ELR (cell line): ENCODE results near the gene DUSP8.
"Not testable (repeated sequence)": the region's sequence is repeated elsewhere in the genome, so short reads cannot be mapped to it uniquely, and the experiment has no call there.

Experiments
- DNase-seq: peaks from one replicate; pipeline ENCODE4 v3.0.0-alpha.2; 2015; ENCODE audit warnings: low read depth

DUSP8 gene

GRCh38 chr11:1586699-1587098 is 14.6 kb upstream of the DUSP8 start:
- no peak for DNase-seq

DNA sequence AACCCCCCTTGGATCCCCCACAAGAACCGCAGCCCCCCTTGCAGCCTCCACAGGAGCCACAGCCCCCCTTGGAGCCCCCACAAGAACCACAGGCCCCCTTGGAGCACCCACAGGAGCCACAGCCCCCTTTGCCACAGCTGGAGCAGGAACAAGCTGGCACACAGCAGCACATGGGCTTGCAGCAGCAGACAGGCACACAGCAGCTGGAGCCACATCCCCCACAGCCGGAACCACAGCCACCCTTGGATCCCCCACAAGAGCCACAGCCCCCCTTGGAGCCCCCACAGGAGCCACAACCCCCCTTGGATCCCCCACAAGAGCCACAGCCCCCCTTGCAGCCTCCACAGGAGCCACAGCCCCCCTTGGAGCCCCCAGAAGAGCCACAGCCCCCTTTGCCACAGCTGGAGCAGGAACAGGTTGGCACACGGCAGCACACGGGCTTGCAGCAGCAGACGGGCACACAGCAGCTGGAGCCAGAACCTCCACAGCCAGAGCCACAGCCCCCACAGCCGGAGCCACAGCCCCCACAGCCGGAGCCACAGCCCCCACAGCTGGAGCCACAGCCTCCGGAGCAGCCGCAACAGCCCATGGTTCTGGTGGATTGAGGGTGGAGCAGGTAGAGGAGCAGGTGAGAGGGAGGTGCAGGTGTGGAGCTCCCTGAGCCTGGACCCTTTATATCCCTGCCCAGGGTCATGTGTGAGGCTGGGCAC is 12.7 kb upstream of the DUSP8 start, which contains the start of gene KRTAP5-1:
KRTAP5-1 (minus strand) TSS at position 623 of the 710 bp plus-strand sequence; CDS start at position 589, 34 bp downstream.
- DNase-seq: not testable (repeated sequence)

DNA sequence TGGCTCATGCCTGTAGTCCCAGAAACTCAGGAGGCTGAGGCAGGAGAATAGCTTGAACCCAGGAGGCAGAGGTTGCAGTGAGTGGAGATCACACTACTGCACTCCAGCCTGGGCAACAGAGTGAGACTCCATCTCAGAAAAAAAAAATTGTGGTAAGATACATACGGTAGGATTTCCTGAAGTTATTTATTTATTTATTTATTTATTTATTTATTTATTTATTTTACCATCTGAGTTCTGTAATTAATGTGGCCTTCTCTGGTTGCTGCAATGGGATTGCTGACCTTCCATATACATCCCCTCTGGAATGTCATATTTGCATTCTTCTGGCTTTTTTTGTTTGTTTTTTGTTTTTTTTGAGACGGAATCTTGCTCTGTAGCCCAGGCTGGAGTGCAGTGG is 10.8 kb upstream of the DUSP8 start:
- not testable (repeated sequence) for DNase-seq

GRCh38 chr11:1581976-1582375 is 9.9 kb upstream of the DUSP8 start:
- DNase-seq: no peak

DNA sequence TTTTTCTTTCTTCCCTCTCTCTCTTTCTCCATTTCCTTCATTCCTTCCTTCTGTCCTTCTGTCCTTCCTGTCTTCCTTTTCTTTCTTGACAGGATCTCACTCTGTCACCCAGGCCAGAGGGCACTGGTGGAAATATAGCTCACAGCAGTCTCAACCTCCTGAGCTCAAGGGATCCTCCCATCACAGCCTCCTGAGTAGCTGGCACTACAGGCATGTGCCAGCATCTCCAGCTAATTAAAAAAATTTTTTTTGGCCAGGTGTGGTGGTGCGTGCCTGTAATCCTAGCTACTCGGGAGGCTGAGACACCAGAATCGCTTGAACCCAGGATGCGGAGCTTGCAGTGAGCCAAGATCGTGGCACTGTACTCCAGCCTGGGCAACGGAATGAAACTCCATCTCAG is 4.8 kb upstream of the DUSP8 start:
- no peak for DNase-seq

DNA sequence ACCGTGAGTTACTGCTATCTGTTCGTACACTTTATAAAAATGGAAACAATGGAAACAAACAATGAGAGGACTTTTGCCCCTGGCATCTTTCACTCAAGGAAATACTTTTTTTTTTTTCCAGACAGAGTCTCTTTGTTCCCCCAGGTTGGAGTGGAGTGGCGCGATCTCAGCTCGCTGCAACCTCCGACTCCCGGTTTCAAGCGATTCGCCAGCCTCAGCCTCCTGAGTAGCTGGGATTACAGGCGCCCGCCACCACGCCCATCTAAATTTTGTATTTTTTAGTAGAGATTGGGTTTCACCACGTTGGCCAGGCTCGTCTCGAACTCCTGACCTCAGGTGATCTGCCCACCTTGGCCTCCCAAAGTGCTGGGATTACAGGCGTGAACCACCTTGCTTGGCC is 3.7 kb upstream of the DUSP8 start:
- not testable (repeated sequence) for DNase-seq

DNA sequence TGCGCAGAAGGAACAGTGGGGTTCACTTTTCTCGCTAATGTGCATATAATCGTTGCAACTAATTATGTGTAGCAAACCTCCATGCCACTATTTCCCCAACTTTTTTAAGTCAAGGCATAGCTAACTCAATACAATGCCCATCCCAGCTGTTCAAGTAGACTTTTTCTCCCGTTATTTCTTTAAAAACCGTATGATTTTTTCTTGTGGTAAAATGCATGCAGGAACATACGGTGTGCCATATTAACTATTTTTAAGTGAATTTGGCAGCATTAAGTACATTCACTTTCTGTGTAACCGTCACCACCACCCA is 2.8 kb upstream of the DUSP8 start:
- DNase-seq: no peak

DNA sequence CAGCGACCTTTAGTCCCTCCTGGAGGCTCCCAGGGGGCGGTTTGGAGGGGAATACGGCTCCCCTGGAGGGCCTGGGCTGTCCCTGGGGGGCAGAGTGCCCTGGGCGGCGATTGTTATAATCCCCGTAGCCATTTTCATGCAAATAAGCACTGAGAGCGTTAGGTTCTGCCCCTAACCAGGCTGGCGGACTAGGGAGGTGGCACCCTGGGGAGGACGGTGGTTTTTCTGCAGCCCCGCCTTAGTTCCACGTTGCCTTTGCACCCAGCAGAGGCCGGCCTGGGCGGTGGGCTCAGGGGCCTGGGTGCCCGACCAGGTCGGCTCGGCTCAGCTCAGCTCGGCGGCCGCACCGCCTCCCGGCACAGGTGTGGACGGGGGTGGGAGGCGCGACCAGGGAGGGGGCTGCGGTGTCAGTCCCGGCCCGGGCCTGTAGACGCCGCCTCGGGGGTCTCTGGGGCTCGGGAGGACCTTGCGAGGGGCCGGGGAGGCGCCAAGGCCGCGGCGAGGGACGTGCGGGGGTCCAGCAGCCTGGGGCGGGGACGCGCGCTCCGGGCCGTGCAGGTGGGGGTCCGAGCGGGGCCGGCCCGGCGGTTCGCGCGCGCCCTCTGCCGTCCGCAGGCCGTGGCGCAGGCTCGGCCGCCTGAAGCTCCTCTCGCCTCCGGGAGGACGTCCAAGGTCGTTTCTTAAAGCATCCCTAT is 2.3 kb upstream of the DUSP8 start:
- DNase-seq: peak; percentile 51

DNA sequence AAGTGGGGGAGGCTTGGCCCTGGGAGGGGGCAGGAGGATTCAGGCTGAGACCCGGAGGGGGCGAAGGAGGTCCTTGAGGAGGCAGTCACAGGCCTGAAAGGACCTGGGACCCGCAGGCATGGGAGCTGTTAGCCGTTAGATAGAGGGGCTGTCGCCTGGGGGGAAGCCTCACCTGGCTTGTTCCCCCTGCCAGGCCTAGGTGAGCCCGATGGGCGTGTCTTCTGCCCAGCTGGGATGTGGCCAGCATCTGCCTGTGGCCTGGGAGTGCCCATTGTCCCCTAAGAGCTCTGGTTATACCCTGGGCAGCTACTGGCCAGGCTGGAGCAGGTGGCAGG is 1.8 kb upstream of the DUSP8 start:
- DNase-seq: no peak

- no peak for DNase-seq
These were observed 1.2 kb upstream of the DUSP8 start for GRCh38 chr11:1573077-1573902.

- DNase-seq: no peak
These were observed 293 bp downstream of the DUSP8 start for GRCh38 chr11:1571760-1572196.

GRCh38 chr11:1570896-1571759 is 943 bp downstream of the DUSP8 start:
- no peak for DNase-seq

- no peak for DNase-seq
These were observed 1.6 kb downstream of the DUSP8 start for GRCh38 chr11:1570531-1570895.

DNA sequence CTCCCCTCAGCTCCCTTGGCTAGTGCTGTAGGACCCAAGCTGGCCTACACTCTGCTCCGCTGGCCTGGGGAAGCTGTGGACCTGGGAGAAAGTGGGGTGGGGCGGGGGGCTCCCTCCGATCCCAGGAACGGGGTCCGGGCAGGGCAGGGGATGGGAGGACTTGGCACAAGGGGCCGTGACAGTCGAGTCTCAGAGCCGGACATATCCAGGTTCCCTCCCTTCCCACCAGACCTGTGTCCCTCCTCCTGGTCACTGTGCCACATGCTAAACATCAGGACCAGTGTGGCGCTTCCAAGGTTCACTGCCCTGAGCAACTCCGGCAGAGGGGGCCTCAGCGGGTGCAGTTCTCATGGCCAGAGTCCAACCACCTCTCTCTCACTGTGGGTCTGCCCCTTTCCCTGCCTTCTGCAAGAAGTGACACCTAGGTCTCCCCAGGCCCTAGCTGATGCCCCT is 2.0 kb downstream of the DUSP8 start:
- no peak for DNase-seq

DNA sequence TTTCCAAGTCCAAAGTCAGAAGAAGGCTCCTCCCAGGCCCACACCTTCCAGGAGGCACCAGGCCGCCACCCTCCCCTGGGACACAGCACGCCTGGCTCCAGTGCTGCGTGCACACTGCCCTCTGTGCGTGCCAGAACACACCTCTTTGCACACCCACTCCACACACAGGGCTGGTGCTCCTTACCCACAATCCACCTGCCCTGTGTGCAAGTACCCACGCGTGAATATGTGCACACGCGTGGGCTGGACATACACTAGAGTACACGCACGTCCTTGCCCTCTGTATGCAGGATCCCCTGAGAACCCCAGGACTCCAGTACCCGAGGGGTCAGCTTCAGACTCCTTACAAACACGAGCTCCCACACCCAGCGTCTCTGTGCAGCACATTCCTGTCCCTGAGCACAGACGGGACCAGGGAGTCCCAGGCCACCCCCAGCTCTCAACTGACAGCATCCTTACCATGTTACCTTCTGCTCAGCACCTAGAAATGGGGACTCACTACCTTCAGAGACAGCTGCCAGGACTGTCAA is 2.8 kb downstream of the DUSP8 start:
- DNase-seq: no peak

DNA sequence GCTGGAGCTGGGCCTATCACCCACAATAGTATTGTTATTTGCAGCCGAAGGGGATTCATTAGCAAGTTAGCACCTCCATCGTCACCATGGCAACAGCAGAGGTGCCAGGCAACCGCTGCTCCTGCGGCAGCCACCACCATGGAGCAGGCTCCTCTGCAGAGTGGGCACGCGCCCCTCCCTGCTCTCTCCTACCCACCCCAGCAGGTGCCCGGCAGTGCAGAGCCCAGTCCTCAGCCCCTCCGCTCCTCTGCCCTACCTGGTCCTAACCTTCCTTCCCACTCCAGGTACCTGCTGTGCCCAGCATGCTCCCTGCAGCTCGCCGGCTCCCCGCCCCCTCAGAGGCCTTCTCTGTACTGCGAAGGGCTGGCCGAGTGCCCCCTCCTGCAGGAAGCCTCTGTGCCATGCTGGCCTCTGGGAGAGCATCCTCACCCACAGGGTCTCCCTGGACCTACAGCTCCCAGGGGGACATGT is 3.6 kb downstream of the DUSP8 start:
- no peak for DNase-seq

GRCh38 chr11:1567721-1568100 is 4.4 kb downstream of the DUSP8 start:
- no peak for DNase-seq

- DNase-seq: no peak
These were observed 4.9 kb downstream of the DUSP8 start for GRCh38 chr11:1567052-1567720.

- no peak for DNase-seq
These were observed 5.6 kb downstream of the DUSP8 start for GRCh38 chr11:1566381-1567051.

DNA sequence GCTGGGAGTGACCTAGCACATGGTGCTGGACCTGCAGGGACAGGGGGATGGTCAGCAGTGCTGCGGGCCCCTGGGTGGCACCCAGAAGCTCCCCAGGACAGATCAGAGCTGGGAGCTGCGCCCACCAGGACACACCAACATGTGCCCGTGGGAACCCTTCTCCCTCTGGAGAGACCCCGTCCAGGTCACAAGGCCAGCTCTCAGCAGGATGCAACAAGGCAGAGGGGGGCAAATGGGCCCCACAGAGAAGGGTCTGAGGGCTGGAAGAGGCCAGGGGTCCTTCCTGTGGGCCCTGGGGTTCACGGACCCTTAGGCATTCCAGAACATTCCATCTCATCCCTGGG is 6.2 kb downstream of the DUSP8 start:
- no peak for DNase-seq
